ENCODE data around the gene SGMS1.

DNA sequence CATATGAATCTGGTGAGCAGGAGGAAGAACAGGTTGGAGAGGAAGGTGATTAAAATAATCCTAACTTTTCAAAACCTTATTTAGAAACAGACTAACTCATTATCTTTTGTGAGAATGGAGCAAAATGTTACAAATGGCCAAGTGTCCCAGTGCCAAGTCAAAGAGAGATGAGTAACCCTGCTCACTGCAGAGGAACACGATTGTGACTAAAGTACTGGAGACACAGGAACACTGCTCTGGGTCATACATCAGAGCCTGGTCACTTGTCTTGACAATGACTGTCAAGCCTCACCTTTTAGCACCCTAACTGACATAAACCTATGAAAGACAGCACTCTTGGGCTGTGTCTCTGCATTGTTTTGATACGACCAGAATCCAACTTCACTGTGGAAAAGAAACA lies 108.8 kb downstream of the SGMS1 start:
- TF ChIP-seq, protein P1, sequence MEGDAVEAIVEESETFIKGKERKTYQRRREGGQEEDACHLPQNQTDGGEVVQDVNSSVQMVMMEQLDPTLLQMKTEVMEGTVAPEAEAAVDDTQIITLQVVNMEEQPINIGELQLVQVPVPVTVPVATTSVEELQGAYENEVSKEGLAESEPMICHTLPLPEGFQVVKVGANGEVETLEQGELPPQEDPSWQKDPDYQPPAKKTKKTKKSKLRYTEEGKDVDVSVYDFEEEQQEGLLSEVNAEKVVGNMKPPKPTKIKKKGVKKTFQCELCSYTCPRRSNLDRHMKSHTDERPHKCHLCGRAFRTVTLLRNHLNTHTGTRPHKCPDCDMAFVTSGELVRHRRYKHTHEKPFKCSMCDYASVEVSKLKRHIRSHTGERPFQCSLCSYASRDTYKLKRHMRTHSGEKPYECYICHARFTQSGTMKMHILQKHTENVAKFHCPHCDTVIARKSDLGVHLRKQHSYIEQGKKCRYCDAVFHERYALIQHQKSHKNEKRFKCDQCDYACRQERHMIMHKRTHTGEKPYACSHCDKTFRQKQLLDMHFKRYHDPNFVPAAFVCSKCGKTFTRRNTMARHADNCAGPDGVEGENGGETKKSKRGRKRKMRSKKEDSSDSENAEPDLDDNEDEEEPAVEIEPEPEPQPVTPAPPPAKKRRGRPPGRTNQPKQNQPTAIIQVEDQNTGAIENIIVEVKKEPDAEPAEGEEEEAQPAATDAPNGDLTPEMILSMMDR (IDR thresholded peaks at IDR 0.05) = no peak
- no peak for TF ChIP-seq POLR2AphosphoS5 (IDR thresholded peaks at IDR 0.05)
- TF ChIP-seq POLR2A (IDR thresholded peaks at IDR 0.05; ENCODE audit: low read depth) = no peak
